Stimulated activated CD8-positive, alpha-beta memory T cell treated with anti-CD3 and anti-CD28 coated beads, Interleukin-4, amount 100 ng/mL, for 1 hour (primary cell): Measurements from ENCODE around the gene NUP188.

Source experiments
- DNase-seq, 2 donors: peaks; one replicate each; pipeline ENCODE4 v3.0.0-alpha.2; 2020; ENCODE audit warnings: low read depth in 2 of 2, low spot score in 1 of 2

Gene NUP188

DNA sequence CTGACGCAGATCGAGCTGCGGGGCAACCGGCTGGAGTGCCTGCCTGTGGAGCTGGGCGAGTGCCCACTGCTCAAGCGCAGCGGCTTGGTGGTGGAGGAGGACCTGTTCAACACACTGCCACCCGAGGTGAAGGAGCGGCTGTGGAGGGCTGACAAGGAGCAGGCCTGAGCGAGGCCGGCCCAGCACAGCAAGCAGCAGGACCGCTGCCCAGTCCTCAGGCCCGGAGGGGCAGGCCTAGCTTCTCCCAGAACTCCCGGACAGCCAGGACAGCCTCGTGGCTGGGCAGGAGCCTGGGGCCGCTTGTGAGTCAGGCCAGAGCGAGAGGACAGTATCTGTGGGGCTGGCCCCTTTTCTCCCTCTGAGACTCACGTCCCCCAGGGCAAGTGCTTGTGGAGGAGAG lies 31.3 kb upstream of the NUP188 start:
- no peak for DNase-seq

DNA sequence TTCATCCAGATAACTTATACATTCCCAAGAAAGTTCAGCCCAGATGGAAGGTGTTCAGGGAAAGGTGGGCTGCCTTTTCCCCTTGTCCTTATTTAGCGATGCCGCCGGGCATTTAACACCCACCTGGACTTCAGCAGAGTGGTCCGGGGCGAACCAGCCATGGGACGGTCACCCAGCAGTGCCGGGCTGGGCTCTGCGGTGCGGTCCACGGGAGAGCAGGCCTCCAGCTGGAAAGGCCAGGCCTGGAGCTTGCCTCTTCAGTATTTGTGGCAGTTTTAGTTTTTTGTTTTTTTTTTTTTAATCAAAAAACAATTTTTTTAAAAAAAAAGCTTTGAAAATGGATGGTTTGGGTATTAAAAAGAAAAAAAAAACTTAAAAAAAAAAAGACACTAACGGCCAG lies 30.8 kb upstream of the NUP188 start:
- DNase-seq, result no peak

DNA sequence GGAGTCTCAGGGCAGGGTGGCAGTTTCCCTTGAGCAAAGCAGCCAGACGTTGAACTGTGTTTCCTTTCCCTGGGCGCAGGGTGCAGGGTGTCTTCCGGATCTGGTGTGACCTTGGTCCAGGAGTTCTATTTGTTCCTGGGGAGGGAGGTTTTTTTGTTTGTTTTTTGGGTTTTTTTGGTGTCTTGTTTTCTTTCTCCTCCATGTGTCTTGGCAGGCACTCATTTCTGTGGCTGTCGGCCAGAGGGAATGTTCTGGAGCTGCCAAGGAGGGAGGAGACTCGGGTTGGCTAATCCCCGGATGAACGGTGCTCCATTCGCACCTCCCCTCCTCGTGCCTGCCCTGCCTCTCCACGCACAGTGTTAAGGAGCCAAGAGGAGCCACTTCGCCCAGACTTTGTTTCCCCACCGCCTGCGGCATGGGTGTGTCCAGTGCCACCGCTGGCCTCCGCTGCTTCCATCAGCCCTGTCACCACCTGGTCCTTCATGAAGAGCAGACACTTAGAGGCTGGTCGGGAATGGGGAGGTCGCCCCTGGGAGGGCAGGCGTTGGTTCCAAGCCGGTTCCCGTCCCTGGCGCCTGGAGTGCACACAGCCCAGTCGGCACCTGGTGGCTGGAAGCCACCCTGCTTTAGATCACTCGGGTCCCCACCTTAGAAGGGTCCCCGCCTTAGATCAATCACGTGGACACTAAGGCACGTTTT lies 30.2 kb upstream of the NUP188 start:
- no peak for DNase-seq

DNA sequence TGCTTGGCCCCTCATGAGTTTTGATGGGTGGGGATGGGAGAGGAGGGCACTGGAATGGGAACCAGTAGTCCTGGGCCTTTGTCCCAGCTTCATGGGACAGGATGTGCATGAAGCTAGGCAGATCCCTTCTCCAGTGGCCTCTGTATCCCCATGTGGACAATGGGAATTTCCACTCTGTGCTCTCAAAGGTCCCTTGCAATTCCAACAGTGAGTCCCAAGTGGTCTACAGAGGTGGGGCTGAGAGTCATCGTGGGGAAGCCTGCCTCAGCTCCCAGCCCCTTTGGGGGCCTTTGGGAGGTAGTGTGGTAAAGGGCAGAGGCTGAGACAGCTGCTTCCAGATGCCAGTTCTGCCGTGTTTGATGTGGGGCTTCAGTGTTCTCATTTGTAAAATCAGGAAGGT lies 28.6 kb upstream of the NUP188 start:
- DNase-seq, result no peak

GRCh38 chr9:128919402-128920089 lies 28.0 kb upstream of the NUP188 start:
- no peak for DNase-seq

DNA sequence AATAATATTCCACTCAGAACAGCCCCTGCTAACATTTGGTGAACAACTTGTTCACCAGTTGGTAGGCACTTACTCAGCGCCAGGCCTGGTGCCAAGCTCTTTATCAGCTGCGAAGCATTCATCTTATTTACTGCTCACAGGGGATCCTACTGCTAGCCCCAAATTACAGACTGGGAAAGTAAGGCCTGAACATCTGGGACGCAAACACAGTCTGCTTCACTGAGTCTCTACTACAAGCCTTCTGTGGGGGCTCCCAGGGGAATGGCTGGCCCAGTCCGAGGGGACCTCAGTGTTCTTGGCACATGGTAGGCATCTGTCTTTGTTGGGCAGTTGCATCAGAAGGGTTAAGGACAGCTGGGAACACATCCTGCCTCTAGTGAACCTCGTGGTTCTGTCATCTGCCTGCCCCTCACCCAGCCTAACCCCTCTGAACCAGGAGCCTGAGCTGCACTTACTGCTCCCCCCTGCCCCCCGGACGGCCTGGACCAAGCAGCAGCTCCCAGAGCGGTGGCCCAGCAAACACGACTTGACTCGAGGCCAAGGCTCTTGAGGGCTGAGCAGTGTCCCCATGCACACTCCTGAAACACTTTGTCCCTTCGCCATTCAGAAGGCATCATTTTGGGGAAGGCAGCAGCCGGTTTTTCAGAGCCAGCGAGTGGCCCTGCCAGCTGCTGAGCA lies 27.0 kb upstream of the NUP188 start, which contains the start of gene PHYHD1:
TSS of gene PHYHD1 (plus strand) at position 602 of the 678 bp plus-strand sequence. CDS start 1,342 bp downstream, outside the sequence.
- no peak for DNase-seq

GRCh38 chr9:128921881-128922763 lies 25.4 kb upstream of the NUP188 start:
- DNase-seq, result no peak

DNA sequence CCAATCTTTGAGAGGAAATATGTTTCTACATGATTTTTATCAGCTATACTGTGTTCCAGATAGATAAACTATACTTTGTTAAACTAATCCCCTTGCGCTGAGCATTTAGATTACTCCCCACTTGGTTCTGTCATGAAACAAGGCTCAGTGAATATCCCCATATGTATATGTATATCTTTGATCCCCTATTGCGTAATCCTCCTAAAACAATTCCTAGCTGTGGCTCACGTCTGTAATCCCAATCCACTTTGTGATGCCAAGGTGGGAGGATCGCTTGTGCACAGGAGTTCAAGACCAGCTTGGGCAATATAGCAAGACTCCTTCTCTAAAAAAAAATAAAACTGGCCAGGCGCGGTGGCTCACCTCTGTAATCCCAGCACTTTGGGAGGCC lies 24.0 kb upstream of the NUP188 start:
- no peak for DNase-seq

- peak in 1 of 2 donors; percentile 17 for DNase-seq
Measured at GRCh38 chr9:128927731-128928411, 19.6 kb upstream of the NUP188 start.

GRCh38 chr9:128928624-128929023 lies 18.9 kb upstream of the NUP188 start:
- no peak for DNase-seq

- no peak for DNase-seq
Measured at GRCh38 chr9:128929560-128929959, 17.9 kb upstream of the NUP188 start.

DNA sequence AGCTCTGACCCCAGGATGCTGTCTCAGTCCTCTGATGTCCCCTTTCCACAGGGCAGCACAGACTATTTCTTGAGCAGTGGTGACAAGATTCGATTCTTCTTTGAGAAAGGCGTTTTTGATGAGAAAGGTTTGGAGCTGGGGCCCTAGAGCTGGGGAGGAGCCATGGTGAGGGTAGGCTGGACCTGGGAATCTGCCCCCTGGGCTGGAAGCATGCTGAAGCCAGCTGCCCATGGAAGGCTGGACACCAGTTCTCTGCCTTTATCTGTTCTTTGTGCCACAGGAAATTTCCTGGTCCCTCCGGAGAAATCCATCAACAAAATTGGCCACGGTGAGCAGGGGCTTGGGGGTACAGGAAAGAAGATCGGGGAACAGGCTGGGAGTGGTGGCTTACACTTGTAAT lies 13.8 kb upstream of the NUP188 start:
- no peak for DNase-seq

DNA sequence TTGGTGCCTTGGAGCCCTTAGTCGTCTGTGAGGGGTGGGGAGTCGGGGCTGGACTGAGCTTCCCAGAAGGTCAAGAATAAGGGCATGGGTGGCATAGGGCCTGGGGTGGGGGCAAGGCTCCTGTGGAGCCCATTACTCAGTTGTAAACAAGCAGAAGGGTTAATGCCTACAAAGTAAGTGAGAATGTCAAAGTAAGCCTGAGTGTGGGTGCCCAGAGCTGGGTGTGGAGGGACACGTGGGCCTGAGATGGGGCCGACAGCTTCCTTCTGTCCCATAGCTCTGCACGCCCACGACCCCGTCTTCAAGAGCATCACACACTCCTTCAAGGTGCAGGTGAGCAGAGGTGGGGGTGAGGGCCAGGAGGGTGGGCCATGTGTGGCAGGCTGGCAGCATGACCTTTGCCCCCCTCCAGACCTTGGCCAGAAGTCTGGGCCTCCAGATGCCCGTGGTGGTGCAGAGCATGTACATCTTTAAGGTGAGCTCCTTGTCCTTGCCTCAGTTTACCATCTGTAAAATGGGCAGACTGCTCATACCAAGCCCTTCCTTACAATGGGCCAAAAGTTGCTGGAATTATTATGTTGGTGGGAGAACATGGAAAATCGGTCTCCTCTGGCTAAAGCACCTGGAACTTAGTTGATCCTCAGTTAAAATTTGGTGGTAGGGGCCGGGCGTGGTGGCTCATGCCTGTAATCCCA lies 11.2 kb upstream of the NUP188 start:
- DNase-seq, result no peak

- DNase-seq, result no peak
Measured at GRCh38 chr9:128937310-128938165, 10.0 kb upstream of the NUP188 start.

- no peak for DNase-seq
Measured at GRCh38 chr9:128940271-128940921, 7.1 kb upstream of the NUP188 start.

GRCh38 chr9:128940946-128941755 lies 6.3 kb upstream of the NUP188 start:
- no peak for DNase-seq

DNA sequence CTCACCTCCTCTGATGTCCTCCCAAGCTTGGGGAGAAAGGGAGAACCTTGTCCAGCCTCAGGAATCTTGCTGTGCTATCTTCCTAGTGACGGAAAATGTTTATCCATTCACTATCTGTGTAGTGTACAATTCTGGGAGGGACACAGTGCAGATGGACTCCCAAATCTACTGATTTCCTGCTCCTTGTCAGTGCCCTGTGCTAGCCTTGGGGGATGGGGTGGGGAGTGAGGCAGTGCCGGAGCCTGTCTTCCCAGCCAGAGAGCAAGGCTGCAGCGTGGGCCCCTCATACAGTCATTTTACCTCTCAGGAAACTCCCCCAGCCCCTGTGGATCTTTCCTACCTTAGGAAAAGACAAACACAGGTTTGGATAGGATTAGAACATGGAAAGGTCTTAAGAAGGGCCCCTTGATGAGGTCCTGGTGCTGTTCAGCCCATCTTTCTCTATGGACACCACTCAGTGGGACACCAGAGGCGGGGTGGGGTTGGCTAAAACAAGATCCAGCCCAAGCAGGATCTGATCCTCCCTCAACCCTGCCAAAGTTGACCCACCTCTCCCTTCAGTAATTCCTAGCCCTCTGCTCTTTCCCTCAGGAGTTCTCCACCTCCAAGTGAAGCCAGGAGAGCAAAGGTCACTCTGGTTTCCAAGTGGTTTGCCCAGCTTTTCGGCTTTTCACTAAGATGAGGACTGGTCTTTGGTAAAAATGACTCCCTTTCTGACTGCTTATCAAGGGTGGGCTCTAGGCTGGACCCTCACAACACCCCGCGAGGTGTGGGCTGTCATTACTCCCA lies 3.5 kb upstream of the NUP188 start:
- no peak for DNase-seq
